DMS79 (cell line): ENCODE data around the gene HYDIN.
"Not testable (repeated sequence)": the region's sequence is repeated elsewhere in the genome, so short reads cannot be mapped to it uniquely, and the experiment has no call there.

Experiments used
- DNase-seq: peaks from one replicate; lab custom pipeline; 2025; lab: John Stamatoyannopoulos, UW

Gene HYDIN

DNA sequence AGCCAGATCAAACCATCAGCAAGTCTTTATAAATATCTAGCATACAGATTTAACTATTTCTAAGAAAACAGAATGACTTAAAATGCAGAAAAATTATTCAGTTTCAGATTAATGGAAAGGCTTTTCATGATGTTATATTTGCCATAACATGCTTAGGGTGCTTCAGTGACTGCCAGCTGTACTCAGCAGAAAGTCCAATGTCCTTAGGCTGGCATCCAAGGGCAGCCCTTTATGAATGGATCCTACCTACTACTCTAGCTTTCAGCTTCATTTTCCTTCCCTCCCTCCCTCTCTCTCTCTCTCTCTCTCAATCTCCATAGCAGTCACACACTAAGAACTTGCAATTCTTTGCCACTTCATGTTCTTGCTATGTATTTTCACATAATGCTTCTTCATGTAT lies 124.6 kb downstream of the HYDIN start:
- not testable (repeated sequence) for DNase-seq

DNA sequence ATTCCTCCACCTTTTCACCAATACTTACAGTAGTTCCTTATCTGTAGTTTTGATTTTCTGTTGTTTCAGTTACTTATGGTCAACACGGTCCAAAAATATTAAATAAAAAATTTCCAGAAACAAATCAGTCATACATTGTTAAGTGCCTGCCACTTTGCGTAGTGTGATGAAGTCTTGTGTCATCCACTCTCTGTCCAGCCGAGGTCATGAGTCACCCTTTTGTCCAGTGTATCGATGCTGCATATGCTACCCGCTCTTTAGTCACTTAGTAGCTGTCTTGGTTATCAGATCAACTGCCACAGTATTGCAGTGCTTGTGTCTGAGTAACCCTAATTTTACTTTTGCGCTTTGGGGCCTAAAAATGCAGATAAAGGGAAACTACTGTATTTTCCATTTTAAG lies 146.9 kb downstream of the HYDIN start:
- not testable (repeated sequence) for DNase-seq

DNA sequence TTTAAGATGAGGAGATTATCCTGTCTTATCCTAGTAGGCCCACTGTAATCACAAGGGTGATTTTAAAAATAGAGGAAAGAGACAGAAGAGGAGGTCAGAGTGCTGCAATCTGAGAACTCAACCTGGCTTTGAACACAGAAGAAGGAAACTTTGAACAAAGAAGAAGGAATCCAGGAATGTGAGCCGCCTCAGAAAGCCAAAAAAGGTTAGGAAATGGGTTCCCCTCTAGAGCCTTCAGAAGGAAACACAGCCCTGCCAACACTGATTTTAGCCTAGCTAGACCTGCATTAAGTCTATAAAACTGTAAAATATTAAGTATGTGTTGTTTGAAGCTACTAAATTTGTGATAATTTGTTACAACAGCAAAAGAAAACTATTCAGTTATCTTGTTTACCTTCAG lies 149.7 kb downstream of the HYDIN start:
- DNase-seq, result not testable (repeated sequence)

DNA sequence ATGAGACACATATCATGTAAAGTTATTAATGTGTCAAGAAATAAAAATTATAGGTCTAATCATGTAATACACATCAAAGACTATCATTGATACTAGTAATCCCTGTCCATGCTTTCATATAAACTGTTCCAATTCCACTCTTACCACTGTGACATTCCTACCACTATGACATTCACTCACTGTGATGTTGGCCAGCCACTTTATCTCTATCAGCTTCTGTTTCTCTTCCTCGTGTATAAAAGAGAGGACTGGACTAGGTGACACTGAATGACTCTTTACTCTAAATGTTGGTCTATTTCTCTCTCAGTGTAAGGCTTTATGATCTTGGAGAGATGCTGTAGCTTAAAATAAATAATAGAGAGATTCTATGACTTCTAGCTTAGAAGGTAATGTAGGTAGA lies 150.3 kb downstream of the HYDIN start:
- not testable (repeated sequence) for DNase-seq

DNA sequence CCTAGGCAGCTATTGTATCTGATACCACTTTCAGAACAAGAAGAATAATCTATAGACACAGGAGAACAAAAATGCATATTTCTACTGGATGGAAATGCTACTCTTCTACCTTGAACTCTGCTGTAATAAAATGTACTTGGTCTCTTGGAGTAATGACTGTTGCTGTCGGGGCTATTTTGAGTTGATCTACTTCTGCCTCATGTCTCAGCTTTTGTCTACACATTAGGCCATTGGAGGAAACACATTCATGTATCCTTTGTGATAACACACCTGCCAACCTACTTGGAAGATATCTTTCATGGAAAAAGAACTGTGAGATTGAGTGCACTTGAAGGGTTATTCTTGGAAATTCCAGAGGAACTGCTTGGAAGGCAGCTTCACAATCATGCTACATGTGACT lies 159.9 kb downstream of the HYDIN start:
- not testable (repeated sequence) for DNase-seq

DNA sequence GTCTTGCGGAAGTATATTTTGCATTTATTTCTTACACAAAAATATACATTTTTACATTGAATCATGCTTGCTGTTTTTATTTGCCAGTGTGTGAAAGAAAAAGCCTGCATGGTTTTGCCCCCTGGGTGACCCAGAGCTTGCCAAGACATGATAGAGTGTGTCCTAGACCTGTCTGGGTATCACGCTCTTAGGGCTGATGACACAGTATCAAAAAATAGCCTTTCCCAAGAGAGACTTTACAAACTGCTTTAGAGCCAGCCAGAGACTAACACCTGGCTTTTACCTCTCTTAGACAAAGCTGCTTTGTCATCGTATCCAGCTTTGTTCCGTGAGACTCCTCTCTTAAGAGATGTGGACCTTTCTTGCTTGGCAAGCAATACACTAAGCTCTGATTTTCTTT lies 160.7 kb downstream of the HYDIN start:
- not testable (repeated sequence) for DNase-seq

DNA sequence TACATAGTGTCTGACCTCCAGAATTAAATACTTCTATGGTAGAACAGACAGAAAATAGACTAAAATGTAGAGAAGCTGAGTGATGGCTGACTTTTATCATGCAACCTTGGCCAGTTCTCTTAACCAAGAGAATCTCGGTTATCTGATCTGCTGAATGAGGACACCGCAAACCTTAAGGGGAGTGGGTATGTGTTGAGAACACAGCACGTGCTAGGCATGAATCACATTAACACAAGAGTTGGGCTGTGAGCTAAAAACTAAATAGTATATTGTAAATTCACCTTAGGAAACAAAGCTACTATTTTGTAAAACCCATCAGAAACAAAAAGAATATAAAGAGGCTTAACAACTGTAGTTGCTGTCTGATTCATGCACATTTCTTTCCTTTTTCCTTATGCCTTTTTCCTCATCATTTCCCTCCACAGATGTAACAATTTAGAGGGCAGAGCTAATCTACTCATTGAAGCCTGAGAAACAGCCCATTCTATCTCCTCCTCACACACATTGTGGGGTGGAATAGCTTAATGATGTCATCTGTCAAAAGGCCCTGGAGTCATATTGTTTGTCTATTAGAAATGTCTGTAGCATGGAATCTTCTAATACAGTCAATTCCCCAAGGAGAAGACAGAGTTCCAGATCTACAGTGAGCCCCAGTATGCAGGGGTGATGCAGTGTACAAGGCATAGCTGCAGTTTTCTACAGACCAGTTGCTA lies 176.5 kb downstream of the HYDIN start:
- not testable (repeated sequence) for DNase-seq

DNA sequence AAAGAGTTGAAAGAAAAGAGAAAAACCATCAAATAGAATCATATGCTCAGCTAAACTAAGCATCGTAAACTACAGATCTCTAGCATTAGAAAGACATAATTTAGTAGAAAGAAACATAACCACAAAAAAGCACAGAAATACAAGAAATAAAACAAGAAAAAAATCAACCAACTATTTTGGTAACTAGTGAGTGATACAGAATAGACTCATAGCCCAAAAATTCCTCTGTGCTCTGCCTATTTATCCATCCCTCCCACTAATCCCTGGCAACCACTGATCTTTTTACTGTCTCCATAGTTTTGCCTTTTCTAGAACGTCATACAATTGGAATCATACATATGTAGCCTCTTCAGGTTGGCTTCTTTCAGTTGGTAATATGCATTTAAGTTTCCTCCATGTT lies 180.2 kb downstream of the HYDIN start:
- DNase-seq, result not testable (repeated sequence)

DNA sequence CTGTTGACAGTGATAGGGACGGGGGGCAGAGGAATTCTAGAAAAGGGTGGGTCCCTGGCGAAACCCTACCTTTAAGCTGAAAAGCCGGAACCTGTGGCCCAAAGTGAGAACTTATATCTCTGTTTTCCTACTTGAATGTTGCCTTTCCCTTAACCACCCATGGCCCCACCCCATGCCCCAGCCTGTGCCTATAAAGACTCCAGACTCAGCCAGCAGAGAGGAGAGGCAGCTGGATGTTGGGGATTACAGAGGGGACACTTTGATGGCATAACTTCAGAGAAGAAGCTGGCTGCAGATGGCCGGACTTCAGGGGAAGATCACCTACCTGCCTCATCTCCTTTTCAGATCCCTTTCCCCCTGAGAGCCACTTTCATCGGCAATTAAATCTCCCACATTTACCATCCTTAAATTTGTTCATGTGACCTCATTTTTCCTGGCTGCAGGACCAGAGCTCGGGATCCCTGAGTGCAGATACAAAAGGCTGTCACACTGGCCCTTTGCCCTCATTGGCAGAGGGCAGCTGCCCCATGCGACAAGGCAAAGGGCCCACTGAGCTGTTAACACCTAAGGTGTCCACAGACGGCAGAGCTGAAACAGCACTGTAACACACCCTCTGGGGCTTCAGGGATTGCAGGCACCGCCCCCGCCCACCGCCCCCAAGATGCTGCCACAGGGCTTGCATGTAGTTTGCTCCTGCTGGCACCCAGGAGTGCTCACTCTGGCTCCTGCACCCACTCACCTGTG lies 191.0 kb downstream of the HYDIN start:
- not testable (repeated sequence) for DNase-seq

DNA sequence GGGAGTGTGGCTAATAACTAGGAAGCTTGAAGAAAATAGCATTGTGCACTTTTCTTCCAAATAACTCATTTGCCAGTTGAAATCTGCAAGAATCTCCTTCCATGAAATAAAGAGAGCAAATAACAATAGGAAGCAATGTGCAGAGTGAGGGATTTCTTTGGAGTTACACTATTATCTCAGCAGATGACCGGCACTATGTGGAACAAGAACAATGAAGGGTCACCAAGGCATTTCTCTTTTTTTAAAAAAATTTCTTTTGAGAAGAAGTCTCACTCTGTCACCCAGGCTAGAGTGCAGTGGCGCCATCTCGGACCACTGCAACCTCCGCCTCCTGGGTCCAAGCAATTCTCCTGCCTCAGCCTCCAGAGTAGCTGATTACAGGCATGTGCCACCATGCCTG lies 192.1 kb downstream of the HYDIN start:
- not testable (repeated sequence) for DNase-seq

DNA sequence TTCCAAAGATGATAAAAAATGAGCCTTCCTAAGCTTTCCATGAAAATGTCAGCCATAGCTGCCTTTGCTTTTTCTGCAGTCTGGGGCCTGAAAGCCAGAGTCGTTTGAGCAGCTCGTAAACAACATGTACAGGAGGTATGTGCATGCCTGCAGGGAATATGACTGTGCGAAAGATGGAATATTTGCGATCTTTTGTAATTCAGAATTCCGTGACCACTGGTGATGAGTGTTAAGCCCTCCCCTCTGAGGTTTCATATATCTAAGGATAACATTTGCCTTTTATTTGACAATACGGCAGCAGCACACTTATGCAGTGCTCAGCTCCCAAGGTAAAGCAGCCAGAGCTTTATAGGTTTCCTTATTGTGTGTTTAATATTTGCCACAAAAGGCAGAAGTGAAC lies 192.5 kb downstream of the HYDIN start:
- not testable (repeated sequence) for DNase-seq

DNA sequence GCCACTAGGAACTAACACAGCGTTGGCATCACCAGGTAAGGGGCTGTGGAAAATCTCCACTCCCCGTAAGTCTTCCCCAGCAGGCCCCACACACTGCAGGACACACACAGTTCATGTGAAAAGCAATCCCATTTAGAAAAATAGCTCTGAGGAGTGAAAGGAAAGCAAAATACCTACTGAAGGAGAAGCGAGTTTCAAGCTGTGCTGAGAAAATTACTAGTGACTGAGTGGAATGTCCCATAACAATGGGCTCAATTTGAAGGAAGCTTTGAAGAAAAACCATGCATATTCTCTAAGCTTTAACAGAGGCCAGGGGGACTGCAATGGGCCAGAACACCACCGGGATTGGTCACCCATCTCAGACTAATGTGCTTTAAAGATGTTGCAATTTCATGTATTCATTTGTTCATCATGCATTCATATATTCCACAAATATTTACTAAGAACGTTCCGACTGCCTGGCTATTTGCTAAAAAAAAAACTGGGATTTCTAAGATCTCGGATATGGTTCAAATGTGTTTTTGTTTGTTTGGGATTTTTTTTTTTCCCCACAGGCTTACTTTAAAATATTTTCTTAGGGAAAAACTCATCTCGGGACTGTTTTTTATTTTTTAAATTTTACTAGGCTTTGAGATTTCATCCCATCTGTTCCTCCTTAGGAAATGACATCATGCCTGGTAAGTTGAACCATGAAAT lies 202.3 kb downstream of the HYDIN start:
- DNase-seq, result not testable (repeated sequence)

DNA sequence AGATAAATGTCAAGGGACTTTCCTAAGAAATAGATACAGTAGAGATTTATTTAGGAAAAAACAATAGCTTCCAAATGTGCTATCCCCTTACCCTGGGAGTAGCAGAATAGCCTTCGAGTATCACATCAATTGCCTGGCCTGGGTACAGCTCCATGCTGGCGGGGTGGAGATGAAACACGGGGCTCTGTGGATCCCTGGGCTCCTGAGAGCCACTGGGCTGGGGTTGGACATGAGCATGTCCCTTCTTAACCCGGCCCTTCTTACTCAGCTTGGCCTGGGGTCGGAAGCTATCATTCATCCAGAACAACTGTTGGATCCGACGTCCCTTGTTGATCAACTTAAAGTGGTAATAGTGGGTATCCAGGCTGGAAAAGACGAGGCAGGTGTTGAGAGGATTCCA lies 203.0 kb downstream of the HYDIN start:
- not testable (repeated sequence) for DNase-seq

DNA sequence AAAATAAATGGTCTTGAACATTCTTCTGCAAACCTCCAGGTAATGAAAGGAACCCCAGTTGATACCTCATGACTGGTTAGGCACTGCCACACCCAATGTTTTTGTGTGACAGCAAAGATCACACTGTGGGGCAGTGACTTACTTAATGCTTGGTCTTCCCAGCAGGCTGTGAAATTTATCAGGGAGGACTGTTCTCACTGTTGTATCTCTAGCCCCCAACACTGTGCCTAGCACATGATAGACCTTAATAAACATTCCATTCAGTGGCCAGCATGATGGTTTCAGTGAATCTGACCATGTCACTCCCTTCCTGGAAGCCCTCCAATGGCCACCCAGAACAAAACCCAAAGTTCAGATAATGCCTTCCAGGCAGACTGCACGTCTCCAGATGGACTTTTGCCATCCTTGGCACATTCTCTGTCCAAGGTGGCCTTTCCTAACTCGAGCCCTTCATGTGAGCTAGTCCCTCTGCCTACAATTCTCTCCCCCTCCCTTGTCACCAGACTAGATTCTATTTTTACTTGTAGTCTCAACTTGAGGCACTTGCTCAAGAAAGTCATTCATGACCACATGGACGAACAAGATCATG lies 206.6 kb downstream of the HYDIN start:
- not testable (repeated sequence) for DNase-seq

DNA sequence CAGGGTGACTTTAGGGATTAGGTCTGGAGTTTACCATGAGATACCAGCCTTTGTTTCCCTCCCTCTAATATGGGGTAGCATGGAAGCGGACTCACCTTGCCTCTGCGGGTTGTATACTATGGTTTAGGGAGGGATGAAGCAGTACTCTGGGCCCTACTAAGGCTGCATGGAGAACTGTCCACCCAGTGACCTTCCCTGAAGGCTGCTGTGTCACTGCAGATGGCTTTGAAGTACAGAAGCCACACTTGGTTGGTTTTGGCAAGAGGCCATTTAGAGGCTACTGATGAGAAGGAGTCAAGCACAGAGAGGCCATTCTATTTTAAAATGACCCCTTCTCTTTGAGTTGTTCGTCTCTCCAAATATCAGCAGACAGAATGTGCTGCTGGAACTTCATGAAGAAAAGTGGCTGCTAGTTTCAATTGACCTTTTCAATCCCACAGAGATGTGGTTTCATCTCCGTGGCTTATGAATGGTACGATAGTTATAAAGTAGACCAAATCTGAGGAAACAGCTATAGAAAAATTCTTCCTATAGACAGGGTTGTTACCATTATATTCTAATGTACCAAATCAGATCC lies 208.5 kb downstream of the HYDIN start:
- not testable (repeated sequence) for DNase-seq

DNA sequence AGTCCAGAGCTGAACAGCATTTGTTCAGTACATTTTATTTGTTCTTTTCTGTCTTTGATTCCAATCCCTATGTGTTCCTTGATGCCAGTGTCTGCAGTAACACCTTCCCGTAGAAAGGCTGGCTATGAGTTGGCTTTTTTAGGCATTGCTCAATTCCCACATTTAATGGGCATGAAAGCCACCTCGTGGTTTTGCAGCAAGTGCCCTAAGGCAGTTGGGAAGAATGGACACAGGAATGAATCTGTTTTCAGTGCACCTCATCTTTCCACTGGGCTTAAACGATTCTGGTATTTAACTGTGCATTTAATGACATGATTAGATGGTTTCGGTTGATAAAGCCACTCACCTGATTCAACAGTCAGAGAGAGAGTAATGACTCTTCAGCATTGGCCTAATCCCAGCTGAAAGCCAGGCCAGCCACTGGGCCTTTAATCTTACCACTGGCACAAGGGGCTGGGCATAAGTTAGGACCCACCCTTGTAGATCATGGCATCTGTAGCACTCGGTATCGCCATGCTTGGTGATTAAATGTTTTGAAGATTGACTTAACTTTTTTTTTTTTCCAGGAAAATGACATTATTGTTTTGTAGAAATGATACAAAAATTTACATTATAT lies 211.3 kb downstream of the HYDIN start:
- DNase-seq, result not testable (repeated sequence)

DNA sequence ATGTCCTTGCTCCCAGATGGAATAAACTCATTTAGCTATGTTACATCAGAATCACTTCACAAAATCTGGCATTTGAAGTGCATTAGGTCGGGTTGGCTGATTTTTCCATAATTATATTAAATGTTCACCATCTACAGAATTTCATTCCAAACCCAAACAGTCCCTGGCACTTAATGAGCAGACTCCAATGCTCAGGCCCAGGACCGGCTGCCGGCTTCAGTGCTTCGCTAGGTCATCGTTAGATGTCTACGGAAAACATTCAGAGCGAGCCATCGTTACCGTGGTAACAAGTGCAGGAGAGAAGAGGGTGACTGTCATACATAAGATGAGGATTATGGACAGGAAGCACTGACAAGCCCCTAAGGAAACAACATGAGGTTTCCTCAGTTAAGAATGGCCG lies 215.1 kb downstream of the HYDIN start:
- DNase-seq, result not testable (repeated sequence)

DNA sequence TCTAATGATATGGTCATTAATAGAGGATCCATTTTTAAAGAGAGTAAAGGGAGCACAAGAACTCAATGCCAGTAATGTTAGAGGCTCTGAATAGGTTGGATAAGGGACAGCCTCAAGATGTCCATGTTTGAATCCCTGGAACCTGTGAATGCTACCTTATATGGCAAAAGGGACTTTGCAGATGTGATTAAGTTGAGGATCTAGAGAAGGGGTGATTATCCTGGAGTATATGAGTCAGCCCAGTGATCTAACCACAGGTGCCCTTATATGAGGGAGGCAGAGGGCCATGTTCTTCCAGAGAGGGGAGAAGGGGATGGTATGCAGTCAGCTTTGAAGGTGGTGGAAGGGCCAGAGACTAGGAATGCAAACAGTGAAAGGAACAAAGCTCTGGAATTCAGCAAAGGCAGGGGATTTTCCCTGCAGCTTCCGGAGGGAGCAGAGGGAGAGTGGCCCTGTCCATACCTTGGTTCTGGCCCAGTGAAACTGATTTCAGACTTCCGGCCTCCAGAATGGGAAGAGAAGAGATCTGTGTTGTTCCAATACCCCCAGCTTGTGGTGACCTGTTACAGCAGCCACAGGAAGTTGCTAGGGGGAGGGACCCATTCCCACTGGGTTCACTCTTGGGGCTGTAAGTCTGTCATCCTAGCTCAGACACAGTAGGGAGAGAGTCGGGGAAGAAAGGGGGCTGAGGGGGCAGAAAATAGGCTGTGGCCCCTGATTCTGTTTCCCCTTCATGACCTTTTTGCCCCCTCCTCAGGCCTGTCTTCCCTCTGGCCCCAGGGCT lies 220.9 kb downstream of the HYDIN start:
- DNase-seq, result not testable (repeated sequence)

DNA sequence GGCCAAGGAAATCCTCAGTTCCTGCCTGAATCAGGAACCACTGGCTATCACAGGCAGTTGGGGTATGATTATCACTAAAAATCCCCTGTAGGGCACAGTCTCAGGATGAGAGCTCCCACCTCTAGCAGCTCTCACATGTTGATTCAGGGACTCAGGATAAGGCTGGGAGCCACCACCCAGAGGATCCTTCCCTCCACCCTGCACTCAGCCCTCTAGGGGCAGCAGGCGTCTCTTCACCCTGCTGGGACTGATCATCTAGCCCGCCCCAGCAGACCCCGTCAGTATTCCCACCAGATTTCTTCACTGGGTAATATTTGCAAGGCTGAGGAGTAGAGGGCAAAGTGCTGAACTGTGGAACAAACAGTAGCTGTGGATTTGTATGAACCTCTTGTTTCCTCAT lies 224.0 kb downstream of the HYDIN start:
- DNase-seq, result not testable (repeated sequence)

DNA sequence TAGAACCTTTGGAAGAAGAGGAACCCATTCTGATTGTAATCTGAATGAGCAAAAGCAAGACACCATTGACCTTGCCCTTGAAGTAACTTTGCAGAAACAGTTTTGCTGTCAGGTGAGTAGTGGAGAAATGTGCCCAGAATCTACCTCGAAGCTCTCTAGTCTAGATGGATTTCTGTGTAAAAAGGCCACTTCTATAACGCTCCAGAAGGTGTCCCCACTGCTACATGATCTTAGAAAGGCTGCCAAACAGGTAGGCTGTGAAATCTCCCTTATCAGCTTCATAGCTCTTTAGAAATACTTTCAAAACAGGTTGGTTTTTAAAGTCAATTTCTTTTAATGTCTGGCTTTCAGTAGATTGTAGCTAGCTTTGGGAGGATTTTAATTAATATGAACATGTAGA lies 230.8 kb downstream of the HYDIN start:
- DNase-seq, result not testable (repeated sequence)

DNA sequence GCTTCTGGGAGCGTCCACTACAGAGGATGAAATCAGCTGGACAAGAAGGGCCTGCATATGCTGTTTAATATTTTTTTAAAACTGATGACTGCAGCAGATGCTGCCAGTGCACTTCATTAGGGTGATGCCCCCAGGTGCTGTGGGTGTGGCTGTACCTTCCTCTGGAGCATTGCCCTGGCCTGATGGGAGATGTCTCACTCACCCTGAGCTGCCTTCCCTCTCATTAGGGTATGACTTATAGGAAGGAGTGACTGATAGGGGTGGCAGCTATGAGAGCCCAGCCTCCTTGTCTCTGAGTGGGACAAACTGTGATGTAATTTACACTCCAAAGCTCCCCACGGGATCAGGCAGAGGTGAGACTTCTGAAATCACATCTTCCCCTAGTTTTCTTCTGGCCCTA lies 234.7 kb downstream of the HYDIN start:
- DNase-seq, result not testable (repeated sequence)
